Astrocyte of the cerebellum (primary cell): ENCODE results near the gene TMTC1.

Source experiments
- DNase-seq: peaks from one replicate; pipeline ENCODE4 v3.0.0-alpha.2; 2011; ENCODE audit warnings: low read depth
- H3K4me3 ChIP-seq: 2 replicates; pipeline ENCODE4 v1.5.1; 2011; ENCODE audit warnings: mild to moderate bottlenecking, low read depth, low read length, moderate library complexity
- CTCF ChIP-seq: IDR thresholded peaks from 2 replicates; pipeline ENCODE4 v1.5.1; 2012; ENCODE audit warnings: low read length, low read depth, moderate library complexity, mild to moderate bottlenecking; ENCODE audit errors: missing control alignments
- in situ Hi-C: cut with HindIII; loops from 2 replicates; pipeline ENCODE4 v1.10.0; 2017; ENCODE audit warnings: low sequenced_read_pairs

Gene TMTC1

GRCh38 chr12:29754235-29755189 is 29.2 kb downstream of the TMTC1 start:
- no peak for DNase-seq
- in situ Hi-C loops: no loop called here
- no peak overlapping the region for H3K4me3 ChIP-seq
- TF ChIP-seq CTCF: no peak

- no peak for DNase-seq
- in situ Hi-C loops: no loop called here
- H3K4me3 ChIP-seq: no peak overlapping the region
- no peak for TF ChIP-seq CTCF
These were observed 31.6 kb downstream of the TMTC1 start for GRCh38 chr12:29752121-29752520.

DNA sequence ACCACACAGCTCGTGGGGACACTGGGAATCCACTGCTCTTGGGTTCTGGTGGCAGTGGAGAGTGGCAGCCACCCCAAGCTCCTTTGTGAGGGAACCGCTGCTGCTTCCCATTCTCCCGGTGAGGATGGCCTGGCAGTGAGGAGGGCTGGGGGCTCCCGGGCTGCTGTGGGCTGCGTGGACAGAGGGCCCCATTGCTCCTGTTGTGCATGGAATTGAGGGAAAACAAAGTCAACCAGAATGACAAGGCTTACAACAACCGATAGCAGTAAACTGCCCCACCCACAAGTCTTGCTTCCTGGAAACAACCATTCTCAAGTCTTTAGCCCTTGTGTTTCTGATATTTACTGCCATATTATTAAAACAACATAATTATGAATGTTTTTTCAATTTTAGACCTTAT is 32.1 kb downstream of the TMTC1 start:
- no peak for TF ChIP-seq CTCF
- H3K4me3 ChIP-seq: no peak overlapping the region
- in situ Hi-C loops: no loop called here
- DNase-seq: no peak

DNA sequence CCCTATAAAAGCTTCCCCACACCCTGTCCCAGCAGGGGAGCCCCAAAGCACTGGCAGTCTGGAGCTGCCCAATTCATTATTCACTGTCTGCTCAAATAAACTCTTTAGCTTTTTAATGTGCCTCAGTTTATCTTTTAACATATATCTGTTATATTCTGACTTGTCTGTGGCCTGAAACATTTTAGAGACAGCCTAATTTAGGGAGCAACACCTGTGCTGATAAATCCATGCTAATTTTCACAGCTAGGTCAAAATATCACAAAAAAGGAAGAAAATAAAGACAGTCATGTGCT is 32.9 kb downstream of the TMTC1 start:
- H3K4me3 ChIP-seq: no peak overlapping the region
- no peak for DNase-seq
- in situ Hi-C loops: no loop called here
- no peak for TF ChIP-seq CTCF

- TF ChIP-seq CTCF: no peak
- H3K4me3 ChIP-seq: no peak overlapping the region
- no peak for DNase-seq
- in situ Hi-C loops: no loop called here
These were observed 33.4 kb downstream of the TMTC1 start for GRCh38 chr12:29750131-29750927.

- no peak for TF ChIP-seq CTCF
- H3K4me3 ChIP-seq: no peak overlapping the region
- in situ Hi-C loops: no loop called here
- no peak for DNase-seq
These were observed 39.4 kb downstream of the TMTC1 start for GRCh38 chr12:29744365-29744764.
